Stimulated activated CD8-positive, alpha-beta memory T cell treated with anti-CD3 and anti-CD28 coated beads, Interleukin-4, amount 100 ng/mL, for 1 hour (primary cell): ENCODE data around the gene GFRAL.
"Not testable (repeated sequence)": the region's sequence is repeated elsewhere in the genome, so short reads cannot be mapped to it uniquely, and the experiment has no call there.

Experiments used
- DNase-seq, 2 donors: peaks; one replicate each; pipeline ENCODE4 v3.0.0-alpha.2; 2020; ENCODE audit warnings: low read depth in 2 of 2, low spot score in 1 of 2

GFRAL gene, protein sequence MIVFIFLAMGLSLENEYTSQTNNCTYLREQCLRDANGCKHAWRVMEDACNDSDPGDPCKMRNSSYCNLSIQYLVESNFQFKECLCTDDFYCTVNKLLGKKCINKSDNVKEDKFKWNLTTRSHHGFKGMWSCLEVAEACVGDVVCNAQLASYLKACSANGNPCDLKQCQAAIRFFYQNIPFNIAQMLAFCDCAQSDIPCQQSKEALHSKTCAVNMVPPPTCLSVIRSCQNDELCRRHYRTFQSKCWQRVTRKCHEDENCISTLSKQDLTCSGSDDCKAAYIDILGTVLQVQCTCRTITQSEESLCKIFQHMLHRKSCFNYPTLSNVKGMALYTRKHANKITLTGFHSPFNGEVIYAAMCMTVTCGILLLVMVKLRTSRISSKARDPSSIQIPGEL

GRCh38 chr6:55327169-55327568 lies at the start of gene GFRAL:
GFRAL (plus strand) TSS chr6:55327469; CDS start chr6:55327555, 86 bp downstream.
- no peak for DNase-seq

DNA sequence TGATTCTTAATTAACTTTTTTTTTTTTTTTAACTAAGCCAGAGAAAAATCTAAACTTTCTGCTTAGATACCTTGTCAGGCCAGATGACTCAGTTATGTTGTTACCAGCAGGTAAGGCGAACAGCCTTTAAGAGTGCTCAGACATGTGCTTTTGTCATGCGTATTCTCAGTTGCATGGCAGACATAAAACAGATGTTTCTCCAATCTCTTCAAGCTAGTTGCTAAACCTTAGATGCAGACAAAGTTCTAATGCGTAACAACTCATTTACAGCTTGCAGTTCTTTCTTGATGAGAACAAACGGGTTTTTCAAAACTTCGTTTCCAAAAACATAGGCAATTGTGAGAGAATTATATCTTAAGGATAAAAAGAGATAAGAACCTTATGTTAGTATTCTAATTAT lies 49.6 kb upstream of the GFRAL start:
- no peak for DNase-seq

- no peak for DNase-seq
Measured at GRCh38 chr6:55281215-55281614, 46.1 kb upstream of the GFRAL start.

GRCh38 chr6:55282115-55282514 lies 45.2 kb upstream of the GFRAL start:
- no peak for DNase-seq

- no peak for DNase-seq
Measured at GRCh38 chr6:55286824-55287223, 40.4 kb upstream of the GFRAL start.

GRCh38 chr6:55290736-55291135 lies 36.5 kb upstream of the GFRAL start:
- DNase-seq = no peak

- no peak for DNase-seq
Measured at GRCh38 chr6:55293116-55293515, 34.2 kb upstream of the GFRAL start.

GRCh38 chr6:55297214-55297613 lies 30.1 kb upstream of the GFRAL start:
- not testable (repeated sequence) for DNase-seq

- DNase-seq = no peak
Measured at GRCh38 chr6:55299286-55299985, 27.8 kb upstream of the GFRAL start.

DNA sequence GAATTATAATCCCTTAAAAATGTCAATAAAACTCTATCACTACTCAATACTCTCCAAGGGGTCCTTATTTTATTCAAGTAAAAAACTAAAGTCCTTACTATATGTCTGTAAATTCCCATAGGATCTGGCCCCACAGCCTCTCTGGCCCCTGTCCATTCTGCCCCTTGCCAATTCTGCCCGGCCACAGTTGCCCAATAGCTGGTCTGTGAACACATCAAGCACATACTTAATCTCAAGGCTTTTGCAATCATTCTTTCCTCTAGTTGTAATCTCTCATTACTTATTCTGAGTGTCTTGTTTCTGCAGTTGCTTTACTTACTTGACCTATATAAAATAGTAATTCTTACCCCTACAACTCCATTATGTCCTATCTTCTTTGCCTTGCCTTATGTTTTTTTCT lies 22.5 kb upstream of the GFRAL start:
- DNase-seq = no peak

- no peak for DNase-seq
Measured at GRCh38 chr6:55319961-55320695, 7.1 kb upstream of the GFRAL start.

DNA sequence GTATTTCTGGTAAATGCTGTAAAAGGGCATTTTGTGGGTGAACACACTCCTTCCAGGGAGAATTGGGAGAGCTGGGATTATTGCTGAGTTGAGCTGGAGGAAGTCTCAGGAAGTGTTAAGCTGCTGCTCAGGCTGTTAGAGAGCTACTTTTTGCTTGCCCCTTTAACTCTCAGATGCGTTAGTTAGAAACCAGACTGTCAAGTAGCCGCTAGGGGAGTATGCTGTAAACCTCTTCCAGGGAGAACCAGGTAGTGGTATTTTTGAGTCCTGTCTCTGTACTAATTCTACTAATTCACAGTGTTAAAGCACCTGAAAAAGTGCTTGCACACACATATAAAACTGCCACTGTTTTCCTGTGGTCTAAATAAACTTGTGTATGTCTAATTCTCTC lies 6.6 kb upstream of the GFRAL start:
- DNase-seq = no peak

GRCh38 chr6:55377150-55377549 lies 49.9 kb downstream of the GFRAL start:
- DNase-seq = no peak

- no peak for DNase-seq
Measured at GRCh38 chr6:55379471-55379870, 52.2 kb downstream of the GFRAL start.

GRCh38 chr6:55379895-55380294 lies 52.6 kb downstream of the GFRAL start:
- no peak for DNase-seq

DNA sequence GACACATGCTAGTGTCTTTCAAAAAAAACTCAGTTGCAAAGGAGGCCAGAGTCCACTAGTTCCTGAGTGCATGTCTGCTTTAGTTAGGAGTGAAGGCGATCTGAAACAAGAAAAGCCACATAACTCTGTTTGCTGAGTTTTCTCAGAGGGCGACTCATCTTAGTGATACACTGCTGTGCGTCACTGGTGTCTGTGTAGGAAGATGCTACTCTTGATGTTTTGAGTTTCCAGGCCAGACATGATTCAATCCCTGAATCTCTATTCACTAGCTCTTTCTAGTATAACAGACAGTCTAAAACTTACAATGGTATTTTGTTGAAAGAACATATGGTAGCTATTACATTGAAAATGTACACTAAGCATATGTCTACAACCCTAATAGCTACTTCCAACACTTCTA lies 60.9 kb downstream of the GFRAL start:
- no peak for DNase-seq

DNA sequence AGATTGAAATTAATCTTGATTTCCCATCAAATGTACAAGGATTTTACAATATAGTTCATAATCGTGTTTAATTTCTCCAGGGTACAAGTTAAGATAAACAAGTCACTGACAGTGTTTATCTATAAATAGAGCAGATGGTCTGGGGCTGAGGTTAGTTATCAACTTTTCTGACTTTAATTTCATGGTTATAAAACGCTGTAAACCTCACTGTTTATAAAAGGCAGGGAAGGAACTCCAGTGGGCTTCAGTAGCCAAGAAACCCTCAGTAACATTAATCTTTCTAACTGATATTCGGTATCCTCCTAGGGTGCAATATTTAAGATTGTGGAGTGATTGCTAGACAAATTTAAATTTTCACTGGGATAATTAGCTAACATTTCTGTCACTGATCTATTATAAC lies 68.6 kb downstream of the GFRAL start:
- DNase-seq = no peak

DNA sequence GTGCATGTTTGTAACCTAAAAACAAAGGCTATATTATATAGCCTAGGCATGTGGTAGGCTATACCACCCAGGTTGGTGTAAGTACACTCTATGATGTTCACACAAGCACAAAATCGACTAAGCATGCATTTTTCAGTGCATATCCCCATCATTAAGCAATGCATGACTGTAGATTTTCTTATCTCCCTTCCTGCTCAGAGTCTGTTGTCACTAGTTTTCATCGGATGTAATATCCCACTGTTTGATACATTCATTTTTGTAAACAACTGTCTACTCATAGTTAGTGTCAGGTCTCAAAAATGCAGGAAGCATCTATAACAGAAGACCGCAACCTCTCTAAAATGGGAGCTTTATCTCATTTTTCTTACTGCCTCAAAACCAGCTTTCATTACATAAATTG lies 70.7 kb downstream of the GFRAL start:
- DNase-seq = no peak

GRCh38 chr6:55399351-55399750 lies 72.1 kb downstream of the GFRAL start:
- no peak for DNase-seq

- DNase-seq = no peak
Measured at GRCh38 chr6:55405474-55406235, 78.4 kb downstream of the GFRAL start.

DNA sequence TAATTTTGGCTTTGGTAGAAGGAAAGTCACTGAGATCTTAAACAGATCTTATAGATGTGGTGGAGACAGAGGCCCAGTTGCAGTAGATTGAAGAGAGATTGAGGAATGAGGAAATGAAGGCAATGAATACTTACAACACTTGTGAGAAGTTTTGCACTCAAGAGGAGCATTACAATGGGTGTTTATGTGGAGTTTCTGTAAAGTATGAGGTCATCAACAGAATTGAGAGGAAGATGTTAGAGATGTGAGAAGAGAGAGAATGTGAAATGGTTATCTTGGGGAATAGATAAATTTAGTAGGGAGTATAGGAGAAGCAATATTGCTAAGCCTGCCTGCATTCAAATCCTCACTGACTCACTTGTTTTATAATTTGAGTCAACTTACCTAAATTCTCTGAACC lies 83.4 kb downstream of the GFRAL start:
- DNase-seq = no peak
